Measurements from ENCODE around the gene IL19. TPM values are rescaled to one million over a fixed set of nuclear protein-coding genes. Genes with fewer than 3 reads are reported as not detected.

Gene IL19
- total and polyA plus RNA-seq, 3 donors from 2014 or later, result 0.37 TPM; not detected in 2

GRCh38 chr1:206739411-206740076, 31.0 kb upstream of the IL19 start:
- TF ChIP-seq, protein P1, sequence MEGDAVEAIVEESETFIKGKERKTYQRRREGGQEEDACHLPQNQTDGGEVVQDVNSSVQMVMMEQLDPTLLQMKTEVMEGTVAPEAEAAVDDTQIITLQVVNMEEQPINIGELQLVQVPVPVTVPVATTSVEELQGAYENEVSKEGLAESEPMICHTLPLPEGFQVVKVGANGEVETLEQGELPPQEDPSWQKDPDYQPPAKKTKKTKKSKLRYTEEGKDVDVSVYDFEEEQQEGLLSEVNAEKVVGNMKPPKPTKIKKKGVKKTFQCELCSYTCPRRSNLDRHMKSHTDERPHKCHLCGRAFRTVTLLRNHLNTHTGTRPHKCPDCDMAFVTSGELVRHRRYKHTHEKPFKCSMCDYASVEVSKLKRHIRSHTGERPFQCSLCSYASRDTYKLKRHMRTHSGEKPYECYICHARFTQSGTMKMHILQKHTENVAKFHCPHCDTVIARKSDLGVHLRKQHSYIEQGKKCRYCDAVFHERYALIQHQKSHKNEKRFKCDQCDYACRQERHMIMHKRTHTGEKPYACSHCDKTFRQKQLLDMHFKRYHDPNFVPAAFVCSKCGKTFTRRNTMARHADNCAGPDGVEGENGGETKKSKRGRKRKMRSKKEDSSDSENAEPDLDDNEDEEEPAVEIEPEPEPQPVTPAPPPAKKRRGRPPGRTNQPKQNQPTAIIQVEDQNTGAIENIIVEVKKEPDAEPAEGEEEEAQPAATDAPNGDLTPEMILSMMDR (IDR thresholded peaks at IDR 0.05), result no peak
- TF ChIP-seq POLR2A (IDR thresholded peaks at IDR 0.05), result no peak
- WGBS, 2 donors, result 57 to 65% methylated on average over 5 of the region's 5 CpGs
- no peak for DNase-seq
- Histone ChIP-seq H3K4me3 (no peak overlapping the region), H3K36me3 (ENCODE audit: low read depth, missing control alignments) (no peaks in the 10 kb centered on the region), H3K9me3 (no peaks in the 10 kb centered on the region), H3K27me3 (no peaks in the 10 kb centered on the region), H3K27ac (no peak overlapping the region), H3K4me1 (peaks cover 13% of the 10 kb centered on the region)
- intact Hi-C loops (cut with DNase I; ENCODE audit: low total_unique reads), result loop anchor here (5.0 kb wide), 1 partner anchor 173 kb away; no protein-coding TSS in a partner anchor

GRCh38 chr1:206741142-206741701, 29.4 kb upstream of the IL19 start:
- Histone ChIP-seq H3K36me3 (ENCODE audit: low read depth, missing control alignments) (no peaks in the 10 kb centered on the region), H3K4me3 (no peak overlapping the region), H3K27me3 (no peaks in the 10 kb centered on the region), H3K4me1 (peaks cover 13% of the 10 kb centered on the region), H3K27ac (no peak overlapping the region), H3K9me3 (no peaks in the 10 kb centered on the region)
- TF ChIP-seq, protein P1 (IDR thresholded peaks at IDR 0.05), result no peak
- no peak for TF ChIP-seq POLR2A (IDR thresholded peaks at IDR 0.05)
- intact Hi-C loops (cut with DNase I; ENCODE audit: low total_unique reads), result no loop called here
- no peak for DNase-seq
- 91 to 92% methylated on average over 3 to 6 of the region's 6 CpGs for WGBS, 2 donors

- H3K27ac ChIP-seq, result no peak overlapping the region
- no peaks in the 10 kb centered on the region for H3K36me3 ChIP-seq (ENCODE audit: low read depth, missing control alignments)
- WGBS, 2 donors, result 63 to 76% methylated on average over 13 of the region's 13 CpGs
- no peak for DNase-seq
- H3K4me3 ChIP-seq, result no peak overlapping the region
- TF ChIP-seq, protein P1 (IDR thresholded peaks at IDR 0.05), result no peak
- TF ChIP-seq POLR2A (IDR thresholded peaks at IDR 0.05), result no peak
- no peaks in the 10 kb centered on the region for H3K9me3 ChIP-seq
- H3K4me1 ChIP-seq, result peaks cover 6% of the 10 kb centered on the region
- no peaks in the 10 kb centered on the region for H3K27me3 ChIP-seq
- intact Hi-C loops (cut with DNase I; ENCODE audit: low total_unique reads), result no loop called here
Observed at GRCh38 chr1:206742719-206743383, 27.7 kb upstream of the IL19 start.

- WGBS, 2 donors, result 84 to 87% methylated on average over 4 of the region's 4 CpGs
- intact Hi-C loops (cut with DNase I; ENCODE audit: low total_unique reads), result no loop called here
- Histone ChIP-seq H3K36me3 (ENCODE audit: low read depth, missing control alignments) (no peaks in the 10 kb centered on the region), H3K4me1 (no peaks in the 10 kb centered on the region), H3K27ac (no peak overlapping the region), H3K27me3 (no peaks in the 10 kb centered on the region), H3K4me3 (no peak overlapping the region), H3K9me3 (no peaks in the 10 kb centered on the region)
- DNase-seq, result no peak
- TF ChIP-seq, protein P1 (IDR thresholded peaks at IDR 0.05), result no peak
- TF ChIP-seq POLR2A (IDR thresholded peaks at IDR 0.05), result no peak
Observed at GRCh38 chr1:206744683-206745082, 25.9 kb upstream of the IL19 start.
